ENCODE results near the gene TBCCD1. TPM values are rescaled to one million over a fixed set of nuclear protein-coding genes. Genes with fewer than 3 reads are reported as not detected.
A peak's percentile ranks its signal among the peaks of the same experiment; 100 is the strongest.
"Not testable (repeated sequence)": the region's sequence is repeated elsewhere in the genome, so short reads cannot be mapped to it uniquely, and the experiment has no call there.

TBCCD1 gene
- total RNA-seq, 2 experiments from 2014 or later: 10.6 to 12.1 TPM

DNA sequence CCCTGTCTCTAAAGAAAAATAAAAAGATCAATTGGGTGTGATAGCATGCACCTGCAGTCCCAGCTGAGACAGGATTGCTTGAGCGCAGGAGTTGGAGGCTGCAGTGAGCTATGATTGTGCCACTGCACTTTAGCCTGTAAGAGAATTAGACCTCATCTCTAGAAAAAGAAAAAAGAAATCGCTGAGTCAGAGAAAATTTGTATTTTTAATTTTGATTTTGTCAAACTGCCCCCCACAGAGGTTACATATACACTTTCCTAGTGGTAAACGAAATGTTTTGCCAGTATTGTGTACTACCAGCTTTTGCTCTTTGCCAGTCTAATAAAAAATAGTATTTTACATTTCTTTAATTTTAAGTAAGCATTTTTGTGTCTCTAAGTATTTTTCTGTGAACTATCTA lies 17.6 kb downstream of the TBCCD1 start:
- no peaks in the 10 kb centered on the region for H3K27me3 Mint-ChIP-seq
- ChIA-PET CTCF (interaction anchor here (1.8 kb wide), 1 partner anchor 606 kb away, joined by 5 read pairs; no protein-coding TSS in a partner anchor), POLR2A (interaction anchor here (0.6 kb wide), 1 partner anchor 37 kb away, joined by 3 read pairs; no protein-coding TSS in a partner anchor)
- DNase-seq: no peak
- no peak overlapping the region for H3K4me3 Mint-ChIP-seq
- intact Hi-C loops (cut with micrococcal nuclease): no loop called here
- no peaks in the 10 kb centered on the region for H3K4me1 Mint-ChIP-seq (ENCODE audit: low read depth)
- peaks cover 21% of the 10 kb centered on the region for H3K36me3 Mint-ChIP-seq
- H3K9me3 Mint-ChIP-seq: no peaks in the 10 kb centered on the region
- no peak overlapping the region for H3K27ac Mint-ChIP-seq

- H3K9me3 Mint-ChIP-seq: no peaks in the 10 kb centered on the region
- H3K27me3 Mint-ChIP-seq: no peaks in the 10 kb centered on the region
- ChIA-PET POLR2A (no interaction called here), CTCF (interaction anchor here (0.7 to 1.4 kb wide), 2 partner anchors 72 to 285 kb away, joined by 3 read pairs; no protein-coding TSS in a partner anchor)
- no peak within 1 kb of the TSS for H3K4me3 Mint-ChIP-seq
- peaks cover 19% of the 10 kb centered on the region for H3K4me1 Mint-ChIP-seq (ENCODE audit: low read depth)
- H3K36me3 Mint-ChIP-seq: peaks cover 6% of the 10 kb centered on the region
- intact Hi-C loops (cut with micrococcal nuclease): loop anchor here (5.0 kb wide), 1 partner anchor 182 kb away; the partner anchor contains the start of gene DGKG
- no peak for DNase-seq
- no peak within 1 kb of the TSS for H3K27ac Mint-ChIP-seq
These were observed 22.9 kb downstream of the TBCCD1 start, which contains the start of gene CRYGS for GRCh38 chr3:186544281-186544680. Gene CRYGS, minus strand, starts transcription at chr3:186544380. Its CDS starts 54 bp downstream, at chr3:186544326.

DNA sequence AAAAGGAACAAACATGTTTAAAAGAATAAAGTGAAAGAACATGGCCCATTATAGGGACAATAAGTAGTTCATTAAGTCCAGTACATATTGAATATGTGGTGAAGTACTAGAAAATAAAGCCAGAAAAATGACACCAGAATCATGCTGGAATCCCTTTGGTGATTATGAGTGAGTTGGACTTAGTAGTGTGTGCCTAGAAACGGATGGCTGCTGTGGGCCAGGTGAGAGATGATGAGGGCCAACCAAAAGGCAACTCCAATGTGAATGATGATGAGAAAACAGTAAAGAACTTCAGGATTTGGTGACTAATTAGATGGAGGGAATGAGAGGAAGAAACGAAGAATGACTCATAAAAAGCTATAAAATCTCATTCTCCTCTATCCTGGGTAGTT lies 26.3 kb downstream of the TBCCD1 start:
- Mint-ChIP-seq H3K9me3 (no peaks in the 10 kb centered on the region), H3K4me1 (ENCODE audit: low read depth) (peaks cover 52% of the 10 kb centered on the region), H3K4me3 (no peak overlapping the region), H3K36me3 (peaks cover 6% of the 10 kb centered on the region), H3K27me3 (no peaks in the 10 kb centered on the region), H3K27ac (peak overlapping the region; percentile 25)
- DNase-seq: no peak
- ChIA-PET CTCF (interaction anchor here (0.5 to 7.8 kb wide), 67 partner anchors 8 to 881 kb away, joined by 3 to 170 read pairs (median 4); partner anchors contain the start of genes AHSG, DGKG and DNAJB11), POLR2A (interaction anchor here (0.8 to 1.9 kb wide), 3 partner anchors 27 to 603 kb away, joined by 3 to 5 read pairs (median 3); partner anchors contain the start of gene TRA2B)
- intact Hi-C loops (cut with micrococcal nuclease): loop anchor here (1.0 to 5.0 kb wide), 8 partner anchors 27 to 598 kb away; partner anchors contain the start of gene DGKG

DNA sequence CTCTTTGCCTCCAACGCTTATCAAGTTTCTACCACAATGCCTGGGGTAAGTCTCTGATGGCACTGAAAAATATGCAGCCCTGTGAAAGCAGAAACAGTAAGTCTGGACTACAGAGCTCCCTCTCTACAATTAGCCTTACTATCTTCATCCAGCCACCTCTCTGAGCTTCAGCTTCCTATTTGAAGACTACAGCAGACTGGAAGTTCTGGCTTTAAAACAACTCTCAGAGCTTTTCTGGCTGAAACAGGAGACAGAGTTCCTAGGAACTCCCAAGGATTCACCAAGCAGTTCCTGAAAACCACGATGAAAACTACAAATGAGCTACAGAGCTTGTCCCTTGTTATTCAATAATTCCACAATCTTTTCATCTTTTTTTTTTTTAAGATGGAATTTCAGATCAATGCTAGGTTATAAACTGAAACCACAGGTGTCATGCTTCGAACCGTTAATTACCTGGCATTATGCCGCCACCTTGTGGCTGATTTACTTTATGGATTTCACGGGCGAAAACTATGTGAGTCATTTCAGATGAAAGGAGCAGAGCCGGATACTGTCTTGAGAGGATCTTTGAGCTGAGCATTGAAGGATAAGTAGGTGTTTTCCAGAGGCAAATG lies 26.8 kb downstream of the TBCCD1 start:
- Mint-ChIP-seq H3K9me3 (no peaks in the 10 kb centered on the region), H3K4me1 (ENCODE audit: low read depth) (peaks cover 57% of the 10 kb centered on the region), H3K27me3 (no peaks in the 10 kb centered on the region), H3K27ac (peak overlapping the region; percentile 25), H3K36me3 (peaks cover 6% of the 10 kb centered on the region), H3K4me3 (no peak overlapping the region)
- peak; percentile 90 for DNase-seq
- CTCF ChIA-PET: interaction anchor here (0.5 to 7.8 kb wide), 84 partner anchors 8 to 983 kb away, joined by 3 to 170 read pairs (median 4); partner anchors contain the start of genes AHSG, DGKG and DNAJB11
- intact Hi-C loops (cut with micrococcal nuclease): loop anchor here (1.0 to 5.0 kb wide), 8 partner anchors 26 to 597 kb away; partner anchors contain the start of gene DGKG
- POLR2A ChIA-PET: interaction anchor here (0.6 to 2.0 kb wide), 7 partner anchors 28 to 603 kb away, joined by 3 to 9 read pairs (median 4); partner anchors contain the start of genes DNAJB11 and TRA2B

- no peak for DNase-seq
- intact Hi-C loops (cut with micrococcal nuclease): no loop called here
- ChIA-PET CTCF (interaction anchor here (0.6 to 7.8 kb wide), 16 partner anchors 10 to 923 kb away, joined by 3 to 170 read pairs (median 17); no protein-coding TSS in a partner anchor), POLR2A (interaction anchor here (0.9 to 2.0 kb wide), 6 partner anchors 19 to 284 kb away, joined by 3 to 9 read pairs (median 4); partner anchors contain the start of gene DNAJB11)
- Mint-ChIP-seq H3K27ac (peak overlapping the region; percentile 60), H3K4me1 (ENCODE audit: low read depth) (peaks cover 73% of the 10 kb centered on the region), H3K9me3 (no peaks in the 10 kb centered on the region), H3K36me3 (peaks cover 5% of the 10 kb centered on the region), H3K4me3 (no peak overlapping the region), H3K27me3 (no peaks in the 10 kb centered on the region)
These were observed 28.4 kb downstream of the TBCCD1 start for GRCh38 chr3:186538779-186539178.

DNA sequence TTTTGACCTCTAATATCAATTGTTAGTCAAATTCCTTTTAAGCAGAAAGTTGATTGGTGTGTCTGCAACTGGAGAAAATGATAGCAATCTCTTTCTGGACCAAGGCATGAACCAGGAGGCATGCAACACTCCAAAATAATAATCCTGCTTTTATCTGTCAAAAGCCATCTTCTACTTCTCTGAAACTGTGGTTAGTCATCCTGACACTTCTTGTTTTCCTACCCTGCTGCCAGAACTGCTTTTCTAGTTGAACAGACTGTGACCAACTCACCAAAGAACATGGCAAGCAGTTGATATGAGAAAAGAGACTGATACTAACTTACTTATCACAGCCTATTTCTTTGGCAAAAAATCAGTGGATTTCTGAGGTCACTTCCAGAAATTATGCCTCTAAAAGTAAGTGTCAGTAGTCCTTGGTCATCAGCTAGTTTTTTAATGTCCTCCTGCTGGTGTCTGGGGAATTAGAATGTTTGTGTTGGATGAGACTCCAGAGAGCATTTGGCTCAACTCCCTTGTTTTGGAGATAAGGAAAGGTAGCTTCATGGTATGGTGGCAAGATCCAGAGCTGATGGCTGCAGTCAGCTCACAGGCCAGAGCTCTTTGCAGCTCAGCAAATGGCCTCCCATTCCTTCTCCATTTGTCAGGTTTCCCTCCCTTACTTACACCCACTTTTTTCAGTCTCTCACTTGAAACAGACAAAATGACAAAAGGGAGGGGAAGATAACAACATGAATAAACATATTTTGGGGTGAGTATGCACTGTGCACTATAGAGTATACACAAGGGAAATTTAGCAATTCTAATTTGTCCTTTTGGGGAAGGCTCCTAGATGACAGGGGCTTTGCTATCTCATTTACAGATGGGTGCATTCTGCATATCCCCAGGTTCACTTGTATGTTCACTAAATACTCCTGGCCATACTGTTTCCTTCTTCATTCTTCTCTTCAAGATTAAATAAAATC lies 30.0 kb downstream of the TBCCD1 start:
- POLR2A ChIA-PET: interaction anchor here (0.8 to 1.4 kb wide), 3 partner anchors 20 to 599 kb away, joined by 3 to 6 read pairs (median 5); partner anchors contain the start of genes TBCCD1 and TRA2B
- Mint-ChIP-seq H3K27me3 (no peaks in the 10 kb centered on the region), H3K36me3 (peaks cover 5% of the 10 kb centered on the region), H3K9me3 (no peaks in the 10 kb centered on the region), H3K4me3 (no peak overlapping the region), H3K4me1 (ENCODE audit: low read depth) (peaks cover 89% of the 10 kb centered on the region), H3K27ac (peak overlapping the region; percentile 82)
- CTCF ChIA-PET: interaction anchor here (1.1 to 7.8 kb wide), 10 partner anchors 18 to 594 kb away, joined by 3 to 170 read pairs (median 14); no protein-coding TSS in a partner anchor
- intact Hi-C loops (cut with micrococcal nuclease): no loop called here
- DNase-seq: no peak

DNA sequence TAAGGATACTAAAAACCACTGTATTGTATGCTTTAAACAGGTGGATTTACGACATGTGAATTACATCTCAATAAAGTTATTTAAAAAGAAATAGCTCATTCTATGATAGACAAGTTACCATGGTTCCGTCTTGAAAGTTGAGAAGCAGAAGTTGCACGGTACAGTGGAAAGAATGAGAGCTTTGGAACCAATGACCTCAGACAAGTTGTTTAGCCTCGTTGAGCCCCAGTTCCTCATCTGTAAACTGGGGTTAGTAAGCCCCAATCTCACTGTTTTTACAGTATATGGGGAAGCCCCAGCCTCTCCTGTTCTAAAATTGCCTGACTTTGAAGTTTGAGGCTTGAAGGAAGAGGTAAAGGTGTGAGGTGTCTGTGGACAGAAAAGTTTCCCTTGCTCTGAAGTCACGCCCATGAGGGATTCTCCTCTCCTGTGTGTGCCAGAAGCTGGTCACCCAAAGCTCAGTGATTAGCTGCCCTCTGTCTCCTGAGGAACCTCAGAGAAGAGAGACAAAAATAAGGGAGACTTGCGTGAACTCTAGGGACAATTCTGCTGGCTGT lies 32.9 kb downstream of the TBCCD1 start:
- peaks cover 89% of the 10 kb centered on the region for H3K4me1 Mint-ChIP-seq (ENCODE audit: low read depth)
- peak overlapping the region; percentile 46 for H3K4me3 Mint-ChIP-seq
- CTCF ChIA-PET: interaction anchor here (0.7 to 4.0 kb wide), 9 partner anchors 15 to 591 kb away, joined by 4 to 49 read pairs (median 13); partner anchors contain the start of gene DNAJB11
- peak; percentile 70 for DNase-seq
- peak overlapping the region; percentile 95 for H3K27ac Mint-ChIP-seq
- peaks cover 9% of the 10 kb centered on the region for H3K36me3 Mint-ChIP-seq
- H3K27me3 Mint-ChIP-seq: no peaks in the 10 kb centered on the region
- intact Hi-C loops (cut with micrococcal nuclease): loop anchor here (1.0 to 2.0 kb wide), 7 partner anchors 15 to 557 kb away; partner anchors contain the start of gene ETV5
- POLR2A ChIA-PET: interaction anchor here (1.0 to 3.2 kb wide), 15 partner anchors 12 to 597 kb away, joined by 3 to 39 read pairs (median 7); partner anchors contain the start of genes DNAJB11, EIF4A2, TBCCD1 and TRA2B
- no peaks in the 10 kb centered on the region for H3K9me3 Mint-ChIP-seq

- ChIA-PET POLR2A (interaction anchor here (3.2 kb wide), 1 partner anchor 14 kb away, joined by 39 read pairs; no protein-coding TSS in a partner anchor), CTCF (interaction anchor here (0.8 to 4.0 kb wide), 5 partner anchors 13 to 589 kb away, joined by 3 to 31 read pairs (median 4); no protein-coding TSS in a partner anchor)
- no peaks in the 10 kb centered on the region for H3K9me3 Mint-ChIP-seq
- H3K4me3 Mint-ChIP-seq: no peak overlapping the region
- no peak for DNase-seq
- peak overlapping the region; percentile 53 for H3K27ac Mint-ChIP-seq
- H3K27me3 Mint-ChIP-seq: no peaks in the 10 kb centered on the region
- peaks cover 7% of the 10 kb centered on the region for H3K36me3 Mint-ChIP-seq
- H3K4me1 Mint-ChIP-seq (ENCODE audit: low read depth): peaks cover 83% of the 10 kb centered on the region
- intact Hi-C loops (cut with micrococcal nuclease): no loop called here
These were observed 34.5 kb downstream of the TBCCD1 start for GRCh38 chr3:186532598-186533072.

GRCh38 chr3:186531694-186532093 lies 35.4 kb downstream of the TBCCD1 start:
- peaks cover 79% of the 10 kb centered on the region for H3K4me1 Mint-ChIP-seq (ENCODE audit: low read depth)
- CTCF ChIA-PET: interaction anchor here (0.9 to 4.0 kb wide), 3 partner anchors 15 to 554 kb away, joined by 3 to 31 read pairs (median 4); no protein-coding TSS in a partner anchor
- H3K27me3 Mint-ChIP-seq; H3K36me3 Mint-ChIP-seq; H3K4me3 Mint-ChIP-seq; DNase-seq; intact Hi-C loops (cut with micrococcal nuclease); H3K9me3 Mint-ChIP-seq; POLR2A ChIA-PET; H3K27ac Mint-ChIP-seq: not testable (repeated sequence)

DNA sequence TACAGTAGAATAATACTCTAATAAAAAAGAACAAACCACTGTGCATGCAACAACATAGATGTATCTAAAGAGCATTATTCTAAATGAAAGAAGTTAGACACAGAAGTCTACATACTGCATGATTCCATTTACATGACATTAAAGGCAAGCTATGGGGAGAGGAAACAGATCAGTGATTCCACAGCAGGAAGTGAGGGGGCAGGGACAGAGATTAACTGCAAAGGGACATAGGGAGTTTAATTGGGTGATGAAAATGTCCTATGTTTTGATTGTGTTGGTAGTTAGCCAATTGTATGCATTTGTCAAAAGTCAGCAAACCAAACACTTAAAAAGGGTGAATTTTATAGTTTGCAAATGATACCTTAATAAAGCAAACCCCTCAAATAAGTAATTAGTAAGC lies 36.7 kb downstream of the TBCCD1 start:
- CTCF ChIA-PET: no interaction called here
- no peak for DNase-seq
- POLR2A ChIA-PET: no interaction called here
- H3K9me3 Mint-ChIP-seq: no peaks in the 10 kb centered on the region
- peaks cover 9% of the 10 kb centered on the region for H3K36me3 Mint-ChIP-seq
- intact Hi-C loops (cut with micrococcal nuclease): no loop called here
- H3K4me3 Mint-ChIP-seq: no peak overlapping the region
- H3K4me1 Mint-ChIP-seq (ENCODE audit: low read depth): peaks cover 71% of the 10 kb centered on the region
- peak overlapping the region; percentile 8 for H3K27ac Mint-ChIP-seq
- H3K27me3 Mint-ChIP-seq: no peaks in the 10 kb centered on the region
